GM12878 (cell line): ENCODE measurements around the gene HACE1. TPM values are rescaled to one million over a fixed set of nuclear protein-coding genes. Genes with fewer than 3 reads are reported as not detected.

ENCODE experiments used
- ATAC-seq: fragments of 200-7000 bp; cut with Tn5 transposase; 3 replicates; pipeline ENCODE4 v1.9.1; 2020; ENCODE audit warnings: mild to moderate bottlenecking, moderate library complexity
- BruUV-seq: library from RNA; stranded (reverse); fragments of 400-500 nt; replicated peaks from 2 replicates; lab custom pipeline; 2021; lab: Mats Ljungman, UMichigan
- CTCF ChIA-PET: fragments of 300-600 bp; sonication (Branson Sonifier 250); formaldehyde crosslinking; extraction: SDS; loops from one replicate; lab custom pipeline; 2021; ENCODE audit warnings: inconsistent platforms; lab: Yijun Ruan, JAX
- POLR2A ChIA-PET: fragments of 350-600 bp; formaldehyde crosslinking; extraction: SDS; loops from one replicate; lab custom pipeline; 2021; ENCODE audit warnings: inconsistent platforms; lab: Charles Lee
- RAD21 ChIA-PET: fragments of 300-600 bp; sonication (Branson Sonifier 250); formaldehyde crosslinking; loops from one replicate; lab custom pipeline; 2023; ENCODE audit warnings: antibody characterized with exemption; ENCODE audit not compliant: unreplicated experiment; lab: Charles Lee
- SMC1A ChIA-PET: fragments of 300-600 bp; sonication (Branson Sonifier 250); formaldehyde crosslinking; loops from one replicate; lab custom pipeline; 2023; ENCODE audit not compliant: unreplicated experiment, uncharacterized antibody; lab: Charles Lee
- DNase-seq: peaks from one replicate; pipeline ENCODE4 v3.0.0-alpha.2; 2011; ENCODE audit warnings: low read depth, low spot score
- FAIRE-seq: peaks from 3 replicates; lab custom pipeline; 2011; peaks lifted over from hg19 to GRCh38; lab: Jason Lieb, UNC
- H2AFZ ChIP-seq: 2 replicates; pipeline ENCODE4 v1.6.0; 2011; ENCODE audit warnings: low read depth, low read length, control low read depth; ENCODE audit not compliant: control insufficient read depth
- H3K27ac ChIP-seq: 2 replicates; pipeline ENCODE4 v1.5.1; 2011; ENCODE audit warnings: control low read depth; ENCODE audit not compliant: control insufficient read depth, insufficient read depth
- H3K27me3 ChIP-seq, 2 experiments: replicated peaks in 1 of 2; 2 replicates each; pipeline versions ENCODE4 v1.6.0 to v1.6.1; 2011; ENCODE audit warnings: low read length in 1 of 2; ENCODE audit not compliant: control insufficient read depth in 2 of 2, insufficient read depth in 2 of 2
- H3K36me3 ChIP-seq, 2 experiments: 2 replicates each; pipeline ENCODE4 v1.5.1; 2011; ENCODE audit warnings: low read length in 1 of 2; ENCODE audit not compliant: control insufficient read depth in 2 of 2, insufficient read depth in 2 of 2
- H3K4me1 ChIP-seq: 2 replicates; pipeline ENCODE4 v1.6.1; 2011; ENCODE audit warnings: mild to moderate bottlenecking, low read length, moderate library complexity, mixed read lengths; ENCODE audit not compliant: control insufficient read depth, insufficient read depth
- H3K4me2 ChIP-seq: 2 replicates; pipeline ENCODE4 v1.6.0; 2011; ENCODE audit warnings: control low read depth; ENCODE audit not compliant: control insufficient read depth, insufficient read depth
- H3K4me3 ChIP-seq: fragments of 200-600 bp; sonication (generic); 2 replicates; pipeline ENCODE4 v1.5.1; 2016
- H3K79me2 ChIP-seq: 2 replicates; pipeline ENCODE4 v1.6.0; 2011; ENCODE audit warnings: low read length; ENCODE audit not compliant: control insufficient read depth, insufficient read depth
- H3K9ac ChIP-seq: 2 replicates; pipeline ENCODE4 v1.8.0; 2011; ENCODE audit warnings: low read length, control low read depth, mixed read lengths; ENCODE audit not compliant: control insufficient read depth, insufficient read depth
- H3K9me3 ChIP-seq: replicated peaks from 3 replicates; pipeline ENCODE4 v1.5.1; 2011; ENCODE audit warnings: mild to moderate bottlenecking, low read length; ENCODE audit not compliant: control insufficient read depth, insufficient read depth
- H4K20me1 ChIP-seq: 2 replicates; pipeline ENCODE4 v1.6.0; 2011; ENCODE audit not compliant: control insufficient read depth, insufficient read depth
- CHD4 ChIP-seq: fragments of 200-600 bp; sonication (generic); IDR thresholded peaks from 2 replicates; pipeline ENCODE4 v1.6.1; 2016; ENCODE audit warnings: mild to moderate bottlenecking
- CREM ChIP-seq: IDR thresholded peaks from 2 replicates; pipeline ENCODE4 v1.6.1; 2014; ENCODE audit warnings: antibody characterized with exemption, low read depth
- CTCF ChIP-seq, 3 experiments: IDR thresholded peaks in 2 of 3; conservative IDR thresholded peaks in 1 of 3; 2 replicates each; pipeline ENCODE4 v1.5.1; 2011; ENCODE audit warnings: low read depth in 3 of 3, low read length in 3 of 3, mild to moderate bottlenecking in 3 of 3, control low read depth in 2 of 3, moderate library complexity in 2 of 3, inconsistent platforms in 1 of 3, mixed read lengths in 1 of 3; ENCODE audit not compliant: control insufficient read depth in 2 of 3, insufficient read depth in 1 of 3; ENCODE audit errors: extremely low read depth in 1 of 3
- EED ChIP-seq: sonication (generic); IDR thresholded peaks from 2 replicates; pipeline ENCODE4 v1.6.1; 2016; ENCODE audit warnings: antibody characterized with exemption, low read depth
- EGR1 ChIP-seq, 2 experiments: IDR thresholded peaks; 1 replicate in 1 of 2; 2 replicates in 1 of 2; pipeline ENCODE4 v1.6.1; 2011 to 2012; ENCODE audit warnings: low read depth in 2 of 2, low read length in 2 of 2, borderline replicate concordance in 1 of 2, mild to moderate bottlenecking in 1 of 2, moderate library complexity in 1 of 2
- GATAD2B ChIP-seq: fragments of 450-650 bp; conservative IDR thresholded peaks from 2 replicates; pipeline ENCODE4 v1.6.1; 2017; ENCODE audit warnings: low read depth, mild to moderate bottlenecking, moderate library complexity
- IRF5 ChIP-seq: fragments of 450-650 bp; IDR thresholded peaks from 2 replicates; pipeline ENCODE4 v1.6.1; 2017; ENCODE audit warnings: borderline replicate concordance
- KAT2A ChIP-seq: conservative IDR thresholded peaks from 2 replicates; pipeline ENCODE4 v1.6.1; 2011; ENCODE audit warnings: low read depth, low read length; ENCODE audit not compliant: control insufficient read depth
- MEF2A ChIP-seq: IDR thresholded peaks from 2 replicates; pipeline ENCODE4 v1.6.1; 2011; ENCODE audit warnings: low read depth, mild to moderate bottlenecking, low read length, moderate library complexity; ENCODE audit not compliant: insufficient read depth
- MLLT1 ChIP-seq: fragments of 450-650 bp; IDR thresholded peaks from 2 replicates; pipeline ENCODE4 v1.6.1; 2016; ENCODE audit warnings: mild to moderate bottlenecking
- RCOR1 ChIP-seq: conservative IDR thresholded peaks from 2 replicates; pipeline ENCODE4 v1.6.1; 2012; ENCODE audit warnings: low read depth, low read length, improper control_type of control experiment
- ZBTB4 ChIP-seq: fragments of 450-650 bp; formaldehyde crosslinking; IDR thresholded peaks from 2 replicates; pipeline ENCODE4 v1.4.0; 2022; ENCODE audit warnings: mild to moderate bottlenecking, moderate library complexity
- ZNF622 ChIP-seq: fragments of 450-650 bp; IDR thresholded peaks from 2 replicates; pipeline ENCODE4 v1.6.1; 2017; ENCODE audit warnings: mild to moderate bottlenecking, inconsistent platforms
- ZSCAN29 ChIP-seq: fragments of 450-650 bp; IDR thresholded peaks from 2 replicates; pipeline ENCODE4 v1.6.1; 2017; ENCODE audit warnings: mild to moderate bottlenecking, moderate library complexity
- WGBS: methylation state at CpG from one replicate; pipeline ENCODE4 v1.1.6; 2016; ENCODE audit warnings: low lambda C conversion rate; ENCODE audit not compliant: insufficient replicate concordance, insufficient coverage; ENCODE audit errors: missing lambda C conversion rate; 5-methylcytosine and 5-hydroxymethylcytosine counted together
- in situ Hi-C: fragments of 300-500 bp; cut with MboI; formaldehyde crosslinking; loops from 9 replicates; pipeline ENCODE4 v1.14.3; 2018; ENCODE audit warnings: mixed read lengths
- intact Hi-C: fragments of 100-400 bp; cut with micrococcal nuclease; formaldehyde crosslinking; loops from one replicate; pipeline ENCODE4 v1.14.2; 2022; ENCODE audit not compliant: unreplicated experiment
- polyA plus RNA-seq, 11 experiments: library from polyadenylated mRNA; depleted of rRNA in 4 of 11; unstranded in 6 of 11; stranded (reverse) in 5 of 11; fragments of >200 nt; fragmentation: Nextera tagmentation in 4 of 11; fragmentation: Illumina TruSeq in 1 of 11; extraction: Ambion mirVana in 4 of 11; extraction: Trizol in 1 of 11; gene quantifications; 1 replicate in 1 of 11; 2 replicates in 10 of 11; pipeline versions ENCODE4 v1.2.1 to v1.2.3, GENCODE V29; 2011 to 2016; ENCODE audit warnings: inconsistent platforms in 2 of 11, missing spikeins in 2 of 11, low read depth in 1 of 11
- total RNA-seq, 4 experiments: library from RNA; depleted of rRNA in 3 of 4; stranded (reverse); fragments of >200 nt in 3 of 4; fragmentation: Illumina TruSeq in 1 of 4; extraction: Trizol in 1 of 4; gene quantifications; 2 replicates each; pipeline versions ENCODE4 v1.2.1 to v1.2.3, GENCODE V29; 2013 to 2021

The HACE1 gene
- total and polyA plus RNA-seq, 10 of the 15 experiments (the other 5 are each of a cell fraction or from before 2014, with no cell fraction given), result 1.6 to 16.9 (median 5.6) TPM

GRCh38 chr6:104795363-104795762, 64.4 kb downstream of the HACE1 start:
- ChIA-PET RAD21 (interaction anchor here (0.9 kb wide), 1 partner anchor 16 kb away, joined by 3 read pairs; no protein-coding TSS in a partner anchor), POLR2A (no interaction called here), CTCF (interaction anchor here (0.5 to 1.3 kb wide), 3 partner anchors 14 to 1068 kb away, joined by 3 to 5 read pairs (median 3); no protein-coding TSS in a partner anchor), SMC1A (interaction anchor here (1.5 kb wide), 1 partner anchor 64 kb away, joined by 3 read pairs; the partner anchor contains the start of gene HACE1)
- no peak overlapping the region for H3K9ac ChIP-seq
- no peaks in the 10 kb centered on the region for H3K79me2 ChIP-seq
- H3K27ac ChIP-seq, result no peak overlapping the region
- no peak for DNase-seq
- H3K4me1 ChIP-seq, result no peaks in the 10 kb centered on the region
- H3K27me3 ChIP-seq, result no peaks in the 10 kb centered on the region
- 98% methylated on average over 3 of the region's 3 CpGs for WGBS
- intact Hi-C loops, result no loop called here
- no peak for FAIRE-seq
- in situ Hi-C loops, result no loop called here
- no peaks in the 10 kb centered on the region for H4K20me1 ChIP-seq
- no peak overlapping the region for H3K4me3 ChIP-seq
- no peak overlapping the region for H2AFZ ChIP-seq
- no peak for ATAC-seq
- TF ChIP-seq RCOR1, result no peak
- no peak for TF ChIP-seq CREM
- no peak for TF ChIP-seq ZSCAN29
- TF ChIP-seq CTCF (IDR thresholded peaks at IDR 0.05 in 2 of 3, conservative IDR thresholded peaks at IDR 0.05 in 1 of 3; ENCODE audit: control insufficient read depth in 2 of 3, extremely low read depth in 1 of 3, insufficient read depth in 1 of 3, low read depth in 3 of 3, low read length in 3 of 3), result no peak
- TF ChIP-seq MEF2A, result no peak
- no peak for TF ChIP-seq CHD4
- TF ChIP-seq ZNF622, result no peak
- TF ChIP-seq KAT2A, result no peak
- no peak for TF ChIP-seq MLLT1
- no peak for TF ChIP-seq EGR1 (IDR thresholded peaks at IDR 0.05; ENCODE audit: borderline replicate concordance in 1 of 2, low read depth in 2 of 2, low read length in 2 of 2)
- no peak for TF ChIP-seq IRF5
- no peak for TF ChIP-seq EED
- no peak for TF ChIP-seq GATAD2B
- TF ChIP-seq ZBTB4 (CRISPR knock-in tag), result no peak
- H3K36me3 ChIP-seq, result no peaks in the 10 kb centered on the region
- BruUV-seq, result no TSS peak
- no peaks in the 10 kb centered on the region for H3K9me3 ChIP-seq
- H3K4me2 ChIP-seq, result no peak overlapping the region
